Measurements from ENCODE around the gene NRG2. TPM values are rescaled to one million over a fixed set of nuclear protein-coding genes. Genes with fewer than 3 reads are reported as not detected.

Gene NRG2
- total RNA-seq, 1 experiment from 2014 or later = not detected

- H3K79me2 ChIP-seq (ENCODE audit: low read length) = no peaks in the 10 kb centered on the region
- H4K20me1 ChIP-seq (ENCODE audit: insufficient read depth, low read depth, low read length) = no peaks in the 10 kb centered on the region
- H3K36me3 ChIP-seq (ENCODE audit: insufficient read depth, low read length) = no peaks in the 10 kb centered on the region
- no peak overlapping the region for H3K9ac ChIP-seq (ENCODE audit: low read length)
- no peak overlapping the region for H3K4me2 ChIP-seq (ENCODE audit: low read depth, low read length, poor library complexity, severe bottlenecking)
- no peak for DNase-seq
- H2AFZ ChIP-seq (ENCODE audit: low read length) = no peak overlapping the region
- no peak overlapping the region for H3K4me3 ChIP-seq (ENCODE audit: low read length)
- no peaks in the 10 kb centered on the region for H3K9me3 ChIP-seq (ENCODE audit: low read length)
- H3K27me3 ChIP-seq (ENCODE audit: low read length) = no peaks in the 10 kb centered on the region
- H3K4me1 ChIP-seq (ENCODE audit: low read length) = no peaks in the 10 kb centered on the region
- no peaks in the 10 kb centered on the region for H3K9me2 ChIP-seq (replicated peaks; ENCODE audit: insufficient read depth, low read length)
- no peak overlapping the region for H3K27ac ChIP-seq (ENCODE audit: low read length)
Observed at GRCh38 chr5:140000332-140000731, 42.8 kb downstream of the NRG2 start.

GRCh38 chr5:139998837-139999236 is 44.3 kb downstream of the NRG2 start:
- H3K9me2 ChIP-seq (replicated peaks; ENCODE audit: insufficient read depth, low read length) = no peaks in the 10 kb centered on the region
- H3K4me2 ChIP-seq (ENCODE audit: low read depth, low read length, poor library complexity, severe bottlenecking) = no peak overlapping the region
- H3K36me3 ChIP-seq (ENCODE audit: insufficient read depth, low read length) = no peaks in the 10 kb centered on the region
- H3K27ac ChIP-seq (ENCODE audit: low read length) = no peak overlapping the region
- H2AFZ ChIP-seq (ENCODE audit: low read length) = no peak overlapping the region
- H4K20me1 ChIP-seq (ENCODE audit: insufficient read depth, low read depth, low read length) = no peaks in the 10 kb centered on the region
- DNase-seq = no peak
- H3K9ac ChIP-seq (ENCODE audit: low read length) = no peak overlapping the region
- no peaks in the 10 kb centered on the region for H3K27me3 ChIP-seq (ENCODE audit: low read length)
- no peaks in the 10 kb centered on the region for H3K4me1 ChIP-seq (ENCODE audit: low read length)
- no peak overlapping the region for H3K4me3 ChIP-seq (ENCODE audit: low read length)
- H3K9me3 ChIP-seq (ENCODE audit: low read length) = no peaks in the 10 kb centered on the region
- no peaks in the 10 kb centered on the region for H3K79me2 ChIP-seq (ENCODE audit: low read length)

- no peak overlapping the region for H3K9ac ChIP-seq (ENCODE audit: low read length)
- no peak overlapping the region for H3K4me3 ChIP-seq (ENCODE audit: low read length)
- H3K27ac ChIP-seq (ENCODE audit: low read length) = no peak overlapping the region
- H3K4me1 ChIP-seq (ENCODE audit: low read length) = no peaks in the 10 kb centered on the region
- H3K4me2 ChIP-seq (ENCODE audit: low read depth, low read length, poor library complexity, severe bottlenecking) = no peak overlapping the region
- no peaks in the 10 kb centered on the region for H3K36me3 ChIP-seq (ENCODE audit: insufficient read depth, low read length)
- no peaks in the 10 kb centered on the region for H3K9me3 ChIP-seq (ENCODE audit: low read length)
- no peak for DNase-seq
- H4K20me1 ChIP-seq (ENCODE audit: insufficient read depth, low read depth, low read length) = no peaks in the 10 kb centered on the region
- no peak overlapping the region for H2AFZ ChIP-seq (ENCODE audit: low read length)
- no peaks in the 10 kb centered on the region for H3K9me2 ChIP-seq (replicated peaks; ENCODE audit: insufficient read depth, low read length)
- no peaks in the 10 kb centered on the region for H3K27me3 ChIP-seq (ENCODE audit: low read length)
- H3K79me2 ChIP-seq (ENCODE audit: low read length) = no peaks in the 10 kb centered on the region
Observed at GRCh38 chr5:139997276-139997675, 45.8 kb downstream of the NRG2 start.

GRCh38 chr5:139995929-139996328 is 47.2 kb downstream of the NRG2 start:
- Histone ChIP-seq H2AFZ (ENCODE audit: low read length) (no peak overlapping the region), H4K20me1 (ENCODE audit: insufficient read depth, low read depth, low read length) (no peaks in the 10 kb centered on the region), H3K27ac (ENCODE audit: low read length) (no peak overlapping the region), H3K4me1 (ENCODE audit: low read length) (no peaks in the 10 kb centered on the region), H3K27me3 (ENCODE audit: low read length) (no peaks in the 10 kb centered on the region), H3K9me3 (ENCODE audit: low read length) (no peaks in the 10 kb centered on the region), H3K4me2 (ENCODE audit: low read depth, low read length, poor library complexity, severe bottlenecking) (no peak overlapping the region), H3K79me2 (ENCODE audit: low read length) (no peaks in the 10 kb centered on the region), H3K9ac (ENCODE audit: low read length) (no peak overlapping the region), H3K36me3 (ENCODE audit: insufficient read depth, low read length) (no peaks in the 10 kb centered on the region), H3K4me3 (ENCODE audit: low read length) (no peak overlapping the region), H3K9me2 (replicated peaks; ENCODE audit: insufficient read depth, low read length) (no peaks in the 10 kb centered on the region)
- no peak for DNase-seq

GRCh38 chr5:139994234-139994633 is 48.9 kb downstream of the NRG2 start:
- H3K27ac ChIP-seq (ENCODE audit: low read length) = no peak overlapping the region
- no peaks in the 10 kb centered on the region for H3K27me3 ChIP-seq (ENCODE audit: low read length)

GRCh38 chr5:139985733-139986132 is 57.4 kb downstream of the NRG2 start:
- Histone ChIP-seq H3K9me2 (replicated peaks; ENCODE audit: insufficient read depth, low read length) (no peaks in the 10 kb centered on the region), H3K79me2 (ENCODE audit: low read length) (no peaks in the 10 kb centered on the region), H3K9me3 (ENCODE audit: low read length) (no peaks in the 10 kb centered on the region), H3K4me2 (ENCODE audit: low read depth, low read length, poor library complexity, severe bottlenecking) (no peak overlapping the region), H2AFZ (ENCODE audit: low read length) (no peak overlapping the region), H4K20me1 (ENCODE audit: insufficient read depth, low read depth, low read length) (no peaks in the 10 kb centered on the region), H3K36me3 (ENCODE audit: insufficient read depth, low read length) (no peaks in the 10 kb centered on the region), H3K4me3 (ENCODE audit: low read length) (no peak overlapping the region), H3K9ac (ENCODE audit: low read length) (no peak overlapping the region), H3K27ac (ENCODE audit: low read length) (no peak overlapping the region), H3K4me1 (ENCODE audit: low read length) (no peaks in the 10 kb centered on the region), H3K27me3 (ENCODE audit: low read length) (no peaks in the 10 kb centered on the region)
- DNase-seq = no peak

More at GRCh38 chr5:139994234-139994633, 48.9 kb downstream of the NRG2 start:
- H4K20me1 ChIP-seq (ENCODE audit: insufficient read depth, low read depth, low read length) = no peaks in the 10 kb centered on the region
- no peaks in the 10 kb centered on the region for H3K36me3 ChIP-seq (ENCODE audit: insufficient read depth, low read length)
- no peak overlapping the region for H2AFZ ChIP-seq (ENCODE audit: low read length)
- H3K79me2 ChIP-seq (ENCODE audit: low read length) = no peaks in the 10 kb centered on the region
- H3K9me3 ChIP-seq (ENCODE audit: low read length) = no peaks in the 10 kb centered on the region
- H3K4me3 ChIP-seq (ENCODE audit: low read length) = no peak overlapping the region
- H3K9me2 ChIP-seq (replicated peaks; ENCODE audit: insufficient read depth, low read length) = no peaks in the 10 kb centered on the region
- H3K9ac ChIP-seq (ENCODE audit: low read length) = no peak overlapping the region
- no peak for DNase-seq
- no peak overlapping the region for H3K4me2 ChIP-seq (ENCODE audit: low read depth, low read length, poor library complexity, severe bottlenecking)
- H3K4me1 ChIP-seq (ENCODE audit: low read length) = no peaks in the 10 kb centered on the region

- Histone ChIP-seq H4K20me1 (ENCODE audit: insufficient read depth, low read depth, low read length) (no peaks in the 10 kb centered on the region), H3K9me2 (replicated peaks; ENCODE audit: insufficient read depth, low read length) (no peaks in the 10 kb centered on the region), H3K4me2 (ENCODE audit: low read depth, low read length, poor library complexity, severe bottlenecking) (no peak overlapping the region), H3K9me3 (ENCODE audit: low read length) (no peaks in the 10 kb centered on the region), H3K79me2 (ENCODE audit: low read length) (no peaks in the 10 kb centered on the region), H3K27me3 (ENCODE audit: low read length) (no peaks in the 10 kb centered on the region), H3K4me3 (ENCODE audit: low read length) (no peak overlapping the region), H3K27ac (ENCODE audit: low read length) (no peak overlapping the region), H3K36me3 (ENCODE audit: insufficient read depth, low read length) (no peaks in the 10 kb centered on the region), H2AFZ (ENCODE audit: low read length) (no peak overlapping the region), H3K4me1 (ENCODE audit: low read length) (no peaks in the 10 kb centered on the region), H3K9ac (ENCODE audit: low read length) (no peak overlapping the region)
- no peak for DNase-seq
Observed at GRCh38 chr5:139985290-139985689, 57.8 kb downstream of the NRG2 start.

GRCh38 chr5:139984816-139985215 is 58.3 kb downstream of the NRG2 start:
- Histone ChIP-seq H3K79me2 (ENCODE audit: low read length) (no peaks in the 10 kb centered on the region), H3K9ac (ENCODE audit: low read length) (no peak overlapping the region), H3K36me3 (ENCODE audit: insufficient read depth, low read length) (no peaks in the 10 kb centered on the region), H3K4me2 (ENCODE audit: low read depth, low read length, poor library complexity, severe bottlenecking) (no peak overlapping the region), H3K9me2 (replicated peaks; ENCODE audit: insufficient read depth, low read length) (no peaks in the 10 kb centered on the region), H3K4me1 (ENCODE audit: low read length) (no peaks in the 10 kb centered on the region), H3K27me3 (ENCODE audit: low read length) (no peaks in the 10 kb centered on the region), H3K27ac (ENCODE audit: low read length) (no peak overlapping the region), H2AFZ (ENCODE audit: low read length) (no peak overlapping the region), H3K4me3 (ENCODE audit: low read length) (no peak overlapping the region), H4K20me1 (ENCODE audit: insufficient read depth, low read depth, low read length) (no peaks in the 10 kb centered on the region), H3K9me3 (ENCODE audit: low read length) (no peaks in the 10 kb centered on the region)
- no peak for DNase-seq

- H3K27me3 ChIP-seq (ENCODE audit: low read length) = no peaks in the 10 kb centered on the region
- H3K79me2 ChIP-seq (ENCODE audit: low read length) = no peaks in the 10 kb centered on the region
- no peaks in the 10 kb centered on the region for H3K36me3 ChIP-seq (ENCODE audit: insufficient read depth, low read length)
- H3K27ac ChIP-seq (ENCODE audit: low read length) = no peak overlapping the region
- H3K4me1 ChIP-seq (ENCODE audit: low read length) = no peaks in the 10 kb centered on the region
- H2AFZ ChIP-seq (ENCODE audit: low read length) = no peak overlapping the region
- no peaks in the 10 kb centered on the region for H3K9me2 ChIP-seq (replicated peaks; ENCODE audit: insufficient read depth, low read length)
- no peaks in the 10 kb centered on the region for H3K9me3 ChIP-seq (ENCODE audit: low read length)
- H3K4me3 ChIP-seq (ENCODE audit: low read length) = no peak overlapping the region
- no peak for DNase-seq
- H3K4me2 ChIP-seq (ENCODE audit: low read depth, low read length, poor library complexity, severe bottlenecking) = no peak overlapping the region
- H4K20me1 ChIP-seq (ENCODE audit: insufficient read depth, low read depth, low read length) = no peaks in the 10 kb centered on the region
- no peak overlapping the region for H3K9ac ChIP-seq (ENCODE audit: low read length)
Observed at GRCh38 chr5:139982975-139983240, 60.2 kb downstream of the NRG2 start.
